HepG2 (cell line): ENCODE data around the gene ATAD3C. TPM values are rescaled to one million over a fixed set of nuclear protein-coding genes. Genes with fewer than 3 reads are reported as not detected.

Experiments
- CAMTA2 ChIP-seq: sonication (generic); formaldehyde crosslinking; IDR thresholded peaks from 2 replicates; pipeline ENCODE4 v1.4.0; 2020; ENCODE audit warnings: mild to moderate bottlenecking, missing genetic modification reagents, borderline replicate concordance
- ELK4 ChIP-seq: sonication (generic); formaldehyde crosslinking; IDR thresholded peaks from 2 replicates; pipeline ENCODE4 v1.9.0; 2021; ENCODE audit warnings: missing genetic modification reagents, borderline replicate concordance
- GMEB1 ChIP-seq: sonication (generic); formaldehyde crosslinking; IDR thresholded peaks from 2 replicates; pipeline ENCODE4 v1.5.1; 2020; ENCODE audit warnings: missing genetic modification reagents, mild to moderate bottlenecking, borderline replicate concordance
- KMT2A ChIP-seq: sonication (generic); formaldehyde crosslinking; IDR thresholded peaks from 2 replicates; pipeline ENCODE4 v1.4.0; 2020; ENCODE audit warnings: missing genetic modification reagents
- MAFK ChIP-seq, 2 experiments: IDR thresholded peaks in 1 of 2; conservative IDR thresholded peaks in 1 of 2; 2 replicates each; pipeline ENCODE4 v1.6.1; 2011; ENCODE audit warnings: improper control_type of control experiment in 2 of 2, low read length in 2 of 2
- NFKB2 ChIP-seq: sonication (generic); formaldehyde crosslinking; IDR thresholded peaks from 2 replicates; pipeline ENCODE4 v1.4.0; 2020; ENCODE audit warnings: missing genetic modification reagents, borderline replicate concordance
- SAP130 ChIP-seq: IDR thresholded peaks from 2 replicates; pipeline ENCODE4 v1.6.1; 2016; ENCODE audit warnings: low read depth
- SATB2 ChIP-seq: sonication (generic); formaldehyde crosslinking; IDR thresholded peaks from 2 replicates; pipeline ENCODE4 v1.5.0; 2020; ENCODE audit warnings: missing genetic modification reagents
- SPEN ChIP-seq: sonication (generic); formaldehyde crosslinking; IDR thresholded peaks from 2 replicates; pipeline ENCODE4 v1.5.1; 2020; ENCODE audit warnings: low read depth, mild to moderate bottlenecking, missing genetic modification reagents
- SRSF1 ChIP-seq: fragments of 200-400 bp; formaldehyde crosslinking; optimal IDR thresholded peaks from 2 replicates; pipeline ENCODE3; 2017; ENCODE audit warnings: mild to moderate bottlenecking, low read depth, low read length, moderate library complexity
- ZEB1 ChIP-seq: IDR thresholded peaks from 2 replicates; pipeline ENCODE4 v1.6.1; 2012; ENCODE audit warnings: mild to moderate bottlenecking, low read depth, inconsistent platforms; ENCODE audit not compliant: insufficient replicate concordance
- ZNF362 ChIP-seq: sonication (generic); formaldehyde crosslinking; IDR thresholded peaks from 2 replicates; pipeline ENCODE4 v1.4.0; 2020; ENCODE audit warnings: missing genetic modification reagents, mild to moderate bottlenecking, borderline replicate concordance
- ZNF451 ChIP-seq: sonication (generic); formaldehyde crosslinking; IDR thresholded peaks from 2 replicates; pipeline ENCODE4 v1.5.0; 2020; ENCODE audit warnings: mild to moderate bottlenecking, missing genetic modification reagents
- ZNF567 ChIP-seq: sonication (generic); formaldehyde crosslinking; IDR thresholded peaks from 2 replicates; pipeline ENCODE4 v1.8.1; 2023; ENCODE audit warnings: mild to moderate bottlenecking, missing genetic modification reagents, borderline replicate concordance
- ZNF597 ChIP-seq: sonication (generic); formaldehyde crosslinking; IDR thresholded peaks from 2 replicates; pipeline ENCODE4 v1.5.0; 2020; ENCODE audit warnings: missing genetic modification reagents
- ZNF761 ChIP-seq: sonication (generic); formaldehyde crosslinking; conservative IDR thresholded peaks from 2 replicates; pipeline ENCODE4 v1.4.0; 2020; ENCODE audit warnings: mild to moderate bottlenecking, missing genetic modification reagents
- ZNF773 ChIP-seq: sonication (generic); formaldehyde crosslinking; IDR thresholded peaks from 2 replicates; pipeline ENCODE4 v1.4.0; 2020; ENCODE audit warnings: missing genetic modification reagents, borderline replicate concordance
- ZSCAN21 ChIP-seq: sonication (generic); formaldehyde crosslinking; IDR thresholded peaks from 2 replicates; pipeline ENCODE4 v1.8.0; 2022; ENCODE audit warnings: mild to moderate bottlenecking, missing genetic modification reagents, moderate library complexity, borderline replicate concordance
- polyA plus RNA-seq, 8 experiments: library from polyadenylated mRNA; depleted of rRNA in 3 of 8; stranded (reverse) in 7 of 8; unstranded in 1 of 8; fragments of >200 nt; fragmentation: Illumina TruSeq in 4 of 8; extraction: Trizol in 4 of 8; gene quantifications; 2 replicates each; pipeline versions ENCODE4 v1.2.1 to v1.2.3, GENCODE V29; 2011 to 2016; ENCODE audit warnings: low read depth in 4 of 8, missing spikeins in 1 of 8, mixed read lengths in 1 of 8; ENCODE audit not compliant: insufficient read depth in 1 of 8
- total RNA-seq, 5 experiments: library from RNA; depleted of rRNA; stranded (reverse); fragments of >200 nt; fragmentation: Illumina TruSeq; extraction: Trizol; gene quantifications; 2 replicates each; pipeline ENCODE4 v1.2.3, GENCODE V29; 2016; ENCODE audit warnings: low read depth in 1 of 5
- TF ChIP-seq, protein P1 (sequence below): sonication (generic); formaldehyde crosslinking; IDR thresholded peaks from 2 replicates; pipeline ENCODE4 v1.4.0; 2020; ENCODE audit warnings: missing genetic modification reagents, low read depth, mild to moderate bottlenecking, borderline replicate concordance
- TF ChIP-seq, protein P2 (sequence below): sonication (generic); formaldehyde crosslinking; IDR thresholded peaks from 2 replicates; pipeline ENCODE4 v1.8.1; 2022; ENCODE audit warnings: mild to moderate bottlenecking, missing genetic modification reagents

ATAD3C gene
- total and polyA plus RNA-seq, 2 of the 13 experiments (the other 11 are each of a cell fraction or from before 2014, with no cell fraction given) = 2.4 to 3.2 TPM

DNA sequence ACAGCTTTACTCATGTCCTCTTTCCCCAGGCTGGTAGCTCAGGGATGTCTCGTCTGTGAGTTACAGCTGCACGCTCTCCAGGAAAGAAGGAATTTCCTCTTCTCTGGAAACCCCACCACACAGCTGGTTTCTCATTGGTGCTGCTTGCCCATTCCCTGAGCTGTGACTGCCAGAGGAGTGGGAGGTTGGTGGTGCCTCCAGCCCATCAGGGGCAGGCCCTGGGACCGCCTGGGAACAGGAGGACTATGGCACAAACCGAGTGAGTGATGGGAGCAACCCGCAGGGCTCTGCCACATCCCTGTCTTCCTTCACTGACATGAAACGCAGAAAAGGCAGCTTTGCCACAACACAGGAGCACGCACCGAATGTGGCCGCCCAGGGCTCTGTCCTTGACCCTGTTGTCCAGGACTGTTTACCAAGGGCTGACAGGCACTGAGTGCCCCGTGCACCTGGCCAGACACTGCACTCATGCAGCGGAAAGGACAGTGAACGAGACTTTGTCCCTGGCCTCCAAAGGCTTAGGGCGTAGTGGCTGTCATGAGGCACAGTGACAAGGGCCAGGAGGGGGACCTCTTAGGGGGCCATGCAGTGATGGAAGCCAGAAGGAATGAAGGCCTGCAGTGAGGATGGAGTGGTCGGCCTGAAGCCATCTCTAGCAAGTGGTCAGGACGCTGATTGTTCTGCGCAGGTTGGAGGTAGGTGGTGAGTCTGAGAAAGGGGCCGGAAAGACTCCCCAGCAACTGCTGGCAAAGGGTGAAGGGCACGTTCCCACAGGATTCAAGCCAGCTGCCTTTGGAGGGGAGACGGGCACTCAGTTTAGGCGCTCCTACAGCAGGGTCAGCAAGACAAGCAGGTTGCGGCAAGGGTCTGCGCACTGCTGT lies 48.7 kb upstream of the ATAD3C start (continued):
- TF ChIP-seq ZNF362 (peak; percentile 67; the same call in 1 of the 2 replicates), MAFK (conservative IDR thresholded peaks at IDR 0.05 in 1 of 2, IDR thresholded peaks at IDR 0.05 in 1 of 2; ENCODE audit: low read length in 2 of 2) (no peak), ZNF761 (peak; percentile 95), ZSCAN21 (peak; percentile 89), SPEN (CRISPR knock-in tag) (peak; percentile 95), SATB2 (CRISPR knock-in tag) (0 out of 2 replicates have a peak, but pooled peaks have one; percentile 59), ZNF567 (CRISPR knock-in tag) (0 out of 2 replicates have a peak, but pooled peaks have one; percentile 39), ZNF597 (CRISPR knock-in tag) (no peak), KMT2A (CRISPR knock-in tag) (peak; percentile 72), SRSF1 (peak; percentile 55), ELK4 (no peak), NFKB2 (CRISPR knock-in tag) (peak; percentile 68; the same call in 1 of the 2 replicates), ZEB1 (no peak), ZNF451 (CRISPR knock-in tag) (peak; percentile 89), SAP130 (CRISPR knock-in tag) (peak; percentile 100), CAMTA2 (CRISPR knock-in tag) (0 out of 2 replicates have a peak, but pooled peaks have one; percentile 39), GMEB1 (CRISPR knock-in tag) (peak; percentile 77), ZNF773 (CRISPR knock-in tag) (0 out of 2 replicates have a peak, but pooled peaks have one; percentile 35)
- TF ChIP-seq, protein P1, sequence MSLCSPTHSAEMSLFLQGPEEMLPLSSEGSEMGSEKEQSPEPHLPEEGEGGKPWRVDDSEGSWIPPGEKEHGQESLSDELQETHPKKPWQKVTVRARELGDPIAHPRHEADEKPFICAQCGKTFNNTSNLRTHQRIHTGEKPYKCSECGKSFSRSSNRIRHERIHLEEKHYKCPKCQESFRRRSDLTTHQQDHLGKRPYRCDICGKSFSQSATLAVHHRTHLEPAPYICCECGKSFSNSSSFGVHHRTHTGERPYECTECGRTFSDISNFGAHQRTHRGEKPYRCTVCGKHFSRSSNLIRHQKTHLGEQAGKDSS (CRISPR knock-in tag) = peak; percentile 94; the same call in 1 of the 2 replicates
- TF ChIP-seq, protein P2, sequence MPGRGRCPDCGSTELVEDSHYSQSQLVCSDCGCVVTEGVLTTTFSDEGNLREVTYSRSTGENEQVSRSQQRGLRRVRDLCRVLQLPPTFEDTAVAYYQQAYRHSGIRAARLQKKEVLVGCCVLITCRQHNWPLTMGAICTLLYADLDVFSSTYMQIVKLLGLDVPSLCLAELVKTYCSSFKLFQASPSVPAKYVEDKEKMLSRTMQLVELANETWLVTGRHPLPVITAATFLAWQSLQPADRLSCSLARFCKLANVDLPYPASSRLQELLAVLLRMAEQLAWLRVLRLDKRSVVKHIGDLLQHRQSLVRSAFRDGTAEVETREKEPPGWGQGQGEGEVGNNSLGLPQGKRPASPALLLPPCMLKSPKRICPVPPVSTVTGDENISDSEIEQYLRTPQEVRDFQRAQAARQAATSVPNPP (CRISPR knock-in tag) = peak; percentile 55; the same call in 1 of the 2 replicates
